RWPE2 (cell line): ENCODE measurements around the gene RBM20.

Source experiments
- ATAC-seq: fragments of 200-7000 bp; cut with Tn5 transposase; 3 replicates; pipeline ENCODE4 v1.9.1; 2021; ENCODE audit warnings: low read depth
- DNase-seq: peaks from one replicate; pipeline ENCODE4 v3.0.0-alpha.2; 2020; ENCODE audit warnings: low spot score
- H3K27ac ChIP-seq: fragments of 450-650 bp; 2 replicates; pipeline ENCODE4 v1.5.1; 2017; ENCODE audit warnings: mild to moderate bottlenecking; ENCODE audit not compliant: poor library complexity, severe bottlenecking
- H3K27me3 ChIP-seq: fragments of 250-450 bp; sonication (Bioruptor Pico); 2 replicates; pipeline ENCODE4 v1.5.1; 2021; ENCODE audit warnings: mild to moderate bottlenecking, moderate library complexity; ENCODE audit not compliant: insufficient read depth, poor library complexity, severe bottlenecking
- H3K36me3 ChIP-seq: fragments of 250-450 bp; sonication (Bioruptor Pico); 2 replicates; pipeline ENCODE4 v1.5.1; 2020; ENCODE audit warnings: low read depth, mild to moderate bottlenecking, moderate library complexity
- H3K4me1 ChIP-seq: fragments of 250-450 bp; sonication (Bioruptor Pico); 2 replicates; pipeline ENCODE4 v1.5.1; 2021; ENCODE audit warnings: mild to moderate bottlenecking, moderate library complexity; ENCODE audit not compliant: insufficient read depth, poor library complexity, severe bottlenecking
- H3K4me3 ChIP-seq: fragments of 250-450 bp; sonication (Bioruptor Pico); 2 replicates; pipeline ENCODE4 v1.5.1; 2021; ENCODE audit warnings: mild to moderate bottlenecking, moderate library complexity; ENCODE audit not compliant: severe bottlenecking
- H3K9me3 ChIP-seq: fragments of 250-450 bp; sonication (Bioruptor Pico); 2 replicates; pipeline ENCODE4 v1.5.1; 2021; ENCODE audit warnings: mild to moderate bottlenecking, moderate library complexity; ENCODE audit not compliant: severe bottlenecking
- TF ChIP-seq, protein P1 (sequence below): fragments of 450-650 bp; IDR thresholded peaks from one replicate; pipeline ENCODE4 v1.5.1; 2017; ENCODE audit warnings: mild to moderate bottlenecking, moderate library complexity; ENCODE audit not compliant: poor library complexity, severe bottlenecking

Gene RBM20

DNA sequence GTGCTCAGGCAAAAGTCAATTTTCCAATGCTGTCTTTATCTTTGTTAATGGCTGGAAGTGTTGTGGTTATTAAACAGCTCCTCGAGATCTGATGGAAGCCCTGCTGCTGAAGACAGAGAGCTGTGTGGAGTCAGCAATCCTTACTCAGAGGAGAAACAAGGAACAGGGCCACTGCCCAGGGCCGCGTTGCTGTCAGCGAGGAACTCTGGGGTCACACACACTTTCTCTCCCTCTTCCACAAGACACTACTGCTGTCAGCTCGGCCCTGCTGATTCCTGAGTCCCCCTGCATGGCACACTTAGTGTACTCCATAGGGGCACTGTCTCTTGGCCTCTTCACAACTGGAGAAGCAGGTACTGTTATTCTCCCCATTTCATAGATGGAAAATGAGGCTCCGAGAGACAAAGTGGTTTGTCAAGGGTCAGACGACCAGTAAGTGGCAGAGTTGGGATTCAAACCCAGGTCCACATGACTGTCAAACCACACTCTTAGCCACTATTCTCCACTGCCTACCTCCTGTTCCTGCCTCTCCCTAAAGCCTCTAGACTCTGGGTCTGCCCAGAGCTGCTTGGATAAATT lies 198.3 kb downstream of the RBM20 start:
- Histone ChIP-seq H3K27me3 (no peaks in the 10 kb centered on the region), H3K4me3 (no peak overlapping the region), H3K36me3 (no peaks in the 10 kb centered on the region), H3K27ac (no peak overlapping the region), H3K9me3 (no peaks in the 10 kb centered on the region), H3K4me1 (peaks cover 3% of the 10 kb centered on the region)
- DNase-seq (no peak), ATAC-seq (no peak)
- TF ChIP-seq, protein P1, sequence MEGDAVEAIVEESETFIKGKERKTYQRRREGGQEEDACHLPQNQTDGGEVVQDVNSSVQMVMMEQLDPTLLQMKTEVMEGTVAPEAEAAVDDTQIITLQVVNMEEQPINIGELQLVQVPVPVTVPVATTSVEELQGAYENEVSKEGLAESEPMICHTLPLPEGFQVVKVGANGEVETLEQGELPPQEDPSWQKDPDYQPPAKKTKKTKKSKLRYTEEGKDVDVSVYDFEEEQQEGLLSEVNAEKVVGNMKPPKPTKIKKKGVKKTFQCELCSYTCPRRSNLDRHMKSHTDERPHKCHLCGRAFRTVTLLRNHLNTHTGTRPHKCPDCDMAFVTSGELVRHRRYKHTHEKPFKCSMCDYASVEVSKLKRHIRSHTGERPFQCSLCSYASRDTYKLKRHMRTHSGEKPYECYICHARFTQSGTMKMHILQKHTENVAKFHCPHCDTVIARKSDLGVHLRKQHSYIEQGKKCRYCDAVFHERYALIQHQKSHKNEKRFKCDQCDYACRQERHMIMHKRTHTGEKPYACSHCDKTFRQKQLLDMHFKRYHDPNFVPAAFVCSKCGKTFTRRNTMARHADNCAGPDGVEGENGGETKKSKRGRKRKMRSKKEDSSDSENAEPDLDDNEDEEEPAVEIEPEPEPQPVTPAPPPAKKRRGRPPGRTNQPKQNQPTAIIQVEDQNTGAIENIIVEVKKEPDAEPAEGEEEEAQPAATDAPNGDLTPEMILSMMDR = no peak

DNA sequence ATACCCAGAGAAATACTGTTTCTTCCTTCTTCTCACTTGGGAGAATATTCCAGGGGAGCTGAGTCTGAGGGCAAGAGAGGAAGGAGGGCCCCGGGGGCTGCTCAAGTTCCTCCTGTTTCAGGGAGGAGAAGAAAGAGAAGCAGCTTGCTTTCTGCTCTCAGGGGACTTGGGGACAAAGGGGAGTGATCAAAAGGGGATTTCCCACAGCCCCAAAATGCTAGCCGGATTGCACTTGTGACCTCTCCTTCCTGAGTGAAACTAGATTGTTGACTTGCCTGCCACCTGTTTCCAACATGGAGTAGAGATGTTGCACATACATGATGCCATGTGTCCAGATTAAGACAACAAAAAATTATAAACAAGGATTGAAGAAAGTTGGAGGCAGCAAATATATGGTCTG lies 198.9 kb downstream of the RBM20 start:
- Histone ChIP-seq H3K4me3 (no peak overlapping the region), H3K27ac (no peak overlapping the region), H3K27me3 (no peaks in the 10 kb centered on the region), H3K9me3 (no peaks in the 10 kb centered on the region), H3K4me1 (peaks cover 3% of the 10 kb centered on the region), H3K36me3 (no peaks in the 10 kb centered on the region)
- DNase-seq (no peak), ATAC-seq (no peak)
- TF ChIP-seq, protein P1 = no peak

DNA sequence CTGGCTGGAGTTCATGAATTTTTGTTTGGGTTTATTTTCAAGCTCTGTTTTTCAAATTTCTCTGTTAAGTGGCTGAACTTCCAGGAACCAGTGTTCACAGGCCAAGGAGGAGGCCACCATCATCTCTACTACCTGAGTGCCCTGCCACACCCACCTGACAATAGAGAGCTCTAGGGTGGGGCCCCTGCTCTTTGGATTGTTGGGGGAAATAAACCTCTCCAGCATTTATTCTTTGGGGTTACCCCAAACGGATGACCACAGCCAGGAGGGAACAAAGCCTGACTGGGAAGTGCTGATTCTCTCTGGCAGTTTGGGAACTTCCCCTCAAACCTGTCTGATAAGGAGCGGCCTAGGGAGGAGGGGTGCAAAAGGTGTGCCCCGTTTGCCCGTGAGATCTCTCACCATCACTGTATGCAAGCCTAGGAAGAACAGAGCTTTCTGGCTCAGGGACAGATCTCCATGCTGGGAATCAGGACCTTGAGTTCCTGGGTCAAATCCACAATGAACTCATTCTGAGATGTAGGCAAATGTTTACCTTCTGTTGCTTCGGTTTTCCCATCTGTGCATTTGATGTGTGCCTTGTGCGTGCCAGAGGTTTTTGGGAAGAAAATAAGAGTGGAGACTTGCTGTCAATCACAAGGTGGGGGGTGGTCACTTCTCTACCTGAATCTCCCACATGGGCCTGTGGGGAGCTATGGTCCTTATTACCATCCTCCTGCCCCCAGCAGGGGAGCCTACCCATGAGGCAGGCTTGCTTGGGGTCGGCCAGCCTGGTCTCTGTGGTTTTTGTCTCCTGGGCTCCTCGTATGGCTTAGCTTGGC lies 199.9 kb downstream of the RBM20 start:
- Histone ChIP-seq H3K4me3 (no peak overlapping the region), H3K9me3 (no peaks in the 10 kb centered on the region), H3K36me3 (no peaks in the 10 kb centered on the region), H3K27me3 (no peaks in the 10 kb centered on the region), H3K27ac (no peak overlapping the region), H3K4me1 (peaks cover 3% of the 10 kb centered on the region)
- TF ChIP-seq, protein P1 = no peak
- DNase-seq = no peak
- ATAC-seq = no peak

DNA sequence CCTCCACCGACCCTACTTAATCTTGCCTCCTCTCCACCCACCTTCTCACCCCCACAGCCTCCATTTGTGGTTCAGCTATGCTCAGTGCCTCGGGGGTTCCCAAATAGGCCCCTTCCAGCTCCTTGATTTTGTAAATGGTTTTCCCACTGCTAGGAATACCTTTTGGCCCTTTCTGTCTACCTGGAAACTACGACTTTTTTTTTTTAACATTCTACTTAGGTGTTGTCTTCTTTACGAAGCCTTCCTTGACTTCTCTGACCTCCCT lies 200.4 kb downstream of the RBM20 start:
- Histone ChIP-seq H3K4me1 (peaks cover 3% of the 10 kb centered on the region), H3K27ac (no peak overlapping the region), H3K4me3 (no peak overlapping the region), H3K36me3 (no peaks in the 10 kb centered on the region), H3K9me3 (no peaks in the 10 kb centered on the region), H3K27me3 (no peaks in the 10 kb centered on the region)
- no peak for ATAC-seq
- DNase-seq = no peak
- TF ChIP-seq, protein P1 = no peak

DNA sequence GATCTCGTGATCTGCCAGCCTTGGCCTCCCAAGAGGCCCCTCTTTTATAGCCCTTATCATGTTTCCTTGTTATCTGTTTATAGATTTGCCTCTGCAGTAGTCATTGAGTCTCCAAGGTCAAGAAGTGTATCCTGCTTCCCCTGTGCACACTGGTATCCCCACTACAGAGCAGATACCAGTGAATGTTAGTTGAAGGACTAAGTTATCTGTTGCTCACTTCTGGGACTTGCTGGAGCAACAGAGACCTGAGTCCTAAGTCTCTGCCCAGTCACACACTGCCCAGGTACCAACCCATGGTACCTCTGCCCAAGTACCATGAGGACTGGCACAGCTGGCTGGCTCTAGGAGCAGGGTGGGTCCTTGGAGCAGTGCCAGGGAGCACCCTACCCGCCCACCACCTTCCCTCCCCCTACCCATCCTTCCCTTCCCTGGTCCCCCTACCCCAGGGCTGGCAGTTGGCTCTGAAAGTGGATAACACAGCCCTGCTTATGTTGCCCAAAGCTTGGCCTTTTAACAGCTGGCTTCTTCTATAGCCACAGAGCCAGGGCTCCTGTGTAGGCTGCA lies 201.1 kb downstream of the RBM20 start:
- Histone ChIP-seq H3K36me3 (no peaks in the 10 kb centered on the region), H3K9me3 (no peaks in the 10 kb centered on the region), H3K4me3 (no peak overlapping the region), H3K27me3 (no peaks in the 10 kb centered on the region), H3K4me1 (peaks cover 2% of the 10 kb centered on the region), H3K27ac (no peak overlapping the region)
- TF ChIP-seq, protein P1 = no peak
- ATAC-seq (no peak), DNase-seq (no peak)
